Neuronal stem cell (in vitro differentiated cells): ENCODE data around the gene TBC1D22A.

Experiments
- DNase-seq: peaks from one replicate; pipeline ENCODE4 v3.0.0-alpha.2; 2013; ENCODE audit warnings: low spot score
- H2AFZ ChIP-seq: one replicate; pipeline ENCODE4 v1.6.1; 2013; ENCODE audit warnings: mild to moderate bottlenecking, low read length, inconsistent platforms
- H2AK5ac ChIP-seq: 2 replicates; pipeline ENCODE4 v1.6.1; 2013; ENCODE audit warnings: low read depth, mild to moderate bottlenecking, inconsistent platforms, low read length, moderate library complexity, mixed read lengths
- H2BK120ac ChIP-seq: 2 replicates; pipeline ENCODE4 v1.6.1; 2013; ENCODE audit warnings: low read depth, mild to moderate bottlenecking, inconsistent platforms, low read length, moderate library complexity, mixed read lengths
- H2BK12ac ChIP-seq: one replicate; pipeline ENCODE4 v1.6.1; 2013; ENCODE audit warnings: low read length, inconsistent platforms
- H2BK15ac ChIP-seq: 2 replicates; pipeline ENCODE4 v1.6.1; 2013; ENCODE audit warnings: mild to moderate bottlenecking, low read length, inconsistent platforms, mixed read lengths
- H2BK5ac ChIP-seq: one replicate; pipeline ENCODE4 v1.6.1; 2013; ENCODE audit warnings: inconsistent platforms, mild to moderate bottlenecking, low read length, moderate library complexity
- H3K14ac ChIP-seq: one replicate; pipeline ENCODE4 v1.6.1; 2013; ENCODE audit warnings: low read length, inconsistent platforms
- H3K18ac ChIP-seq: 2 replicates; pipeline ENCODE4 v1.6.1; 2013; ENCODE audit warnings: low read length, inconsistent platforms
- H3K23ac ChIP-seq: 2 replicates; pipeline ENCODE4 v1.6.1; 2013; ENCODE audit warnings: low read depth, mild to moderate bottlenecking, mixed read lengths, low read length, inconsistent platforms; ENCODE audit not compliant: poor library complexity
- H3K27ac ChIP-seq: replicated peaks from 3 replicates; pipeline ENCODE4 v1.5.1; 2013; ENCODE audit warnings: low read length, inconsistent platforms
- H3K27me3 ChIP-seq, 3 experiments: 2 replicates each; pipeline ENCODE4 v1.6.1; 2013; ENCODE audit warnings: low read length in 3 of 3, mild to moderate bottlenecking in 2 of 3, inconsistent platforms in 1 of 3, low read depth in 1 of 3, mixed read lengths in 1 of 3, moderate library complexity in 1 of 3; ENCODE audit not compliant: control insufficient read depth in 3 of 3, insufficient read depth in 3 of 3
- H3K36me3 ChIP-seq, 2 donors: replicated peaks in 1 of 2; 2 replicates each; pipeline ENCODE4 v1.6.1; 2013; ENCODE audit warnings: low read length in 2 of 2; ENCODE audit not compliant: control insufficient read depth in 2 of 2, insufficient read depth in 2 of 2
- H3K4ac ChIP-seq: 2 replicates; pipeline ENCODE4 v1.6.1; 2013; ENCODE audit warnings: inconsistent platforms, mild to moderate bottlenecking, low read length, moderate library complexity
- H3K4me1 ChIP-seq, 2 donors: 1 replicate in 1 of 2; 2 replicates in 1 of 2; pipeline ENCODE4 v1.6.1; 2013; ENCODE audit warnings: low read length in 2 of 2, low read depth in 1 of 2; ENCODE audit not compliant: control insufficient read depth in 2 of 2, insufficient read depth in 1 of 2
- H3K4me2 ChIP-seq: one replicate; pipeline ENCODE4 v1.6.1; 2013; ENCODE audit warnings: mild to moderate bottlenecking, low read length, inconsistent platforms; ENCODE audit not compliant: insufficient read depth, poor library complexity, severe bottlenecking
- H3K4me3 ChIP-seq, 2 donors: 2 replicates each; pipeline ENCODE4 v1.5.1; 2013; ENCODE audit warnings: low read length in 2 of 2, mild to moderate bottlenecking in 2 of 2, inconsistent platforms in 1 of 2, moderate library complexity in 1 of 2
- H3K79me1 ChIP-seq: one replicate; pipeline ENCODE4 v1.6.1; 2013; ENCODE audit warnings: low read depth, mild to moderate bottlenecking, inconsistent platforms, low read length, moderate library complexity
- H3K9ac ChIP-seq: one replicate; pipeline ENCODE4 v1.6.1; 2013; ENCODE audit warnings: mild to moderate bottlenecking, low read depth, low read length, inconsistent platforms; ENCODE audit not compliant: poor library complexity
- H3K9me3 ChIP-seq, 2 donors: replicated peaks in 1 of 2; 2 replicates each; pipeline versions ENCODE3 to v1.6.1; 2013; ENCODE audit warnings: low read length in 2 of 2, mild to moderate bottlenecking in 2 of 2, inconsistent platforms in 1 of 2, low read depth in 1 of 2, mixed read lengths in 1 of 2, moderate library complexity in 1 of 2; ENCODE audit not compliant: control insufficient read depth in 2 of 2, insufficient read depth in 1 of 2
- H4K8ac ChIP-seq: one replicate; pipeline ENCODE4 v1.6.1; 2013; ENCODE audit warnings: low read depth, mild to moderate bottlenecking, inconsistent platforms, low read length, moderate library complexity
- H4K91ac ChIP-seq: one replicate; pipeline ENCODE4 v1.6.1; 2013; ENCODE audit warnings: low read length, low read depth, mild to moderate bottlenecking, inconsistent platforms; ENCODE audit not compliant: poor library complexity
- WGBS, 2 donors: extraction: QIAGEN DNeasy Blood & Tissue Kit; methylation state at CpG; one replicate each; pipeline ENCODE4 v1.1.7; 2013; ENCODE audit warnings: missing lambda C conversion rate in 2 of 2, mixed read lengths in 1 of 2; ENCODE audit not compliant: insufficient read length in 2 of 2, insufficient replicate concordance in 1 of 2; ENCODE audit errors: extremely low coverage in 2 of 2; 5-methylcytosine and 5-hydroxymethylcytosine counted together

Gene TBC1D22A

DNA sequence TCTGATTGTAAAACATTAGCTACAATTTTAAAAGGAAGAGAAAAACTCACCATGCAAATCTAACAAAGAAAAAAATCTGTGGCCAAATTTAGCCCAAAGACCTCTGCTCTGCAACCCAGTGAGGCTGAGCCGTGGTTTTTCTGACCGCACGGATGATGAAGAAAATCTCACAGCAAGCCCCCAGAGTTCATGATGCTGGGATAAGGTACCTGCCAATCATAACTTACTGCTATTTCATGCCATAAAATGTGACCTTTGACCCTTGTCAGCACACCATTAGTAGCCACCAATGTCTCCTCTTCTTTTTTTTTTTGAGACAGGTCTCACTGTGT, 35.5 kb upstream of the TBC1D22A start:
- no CpG with 5 or more reads among the region's 3 CpGs for WGBS, 2 donors

GRCh38 chr22:46727813-46728364, 34.6 kb upstream of the TBC1D22A start:
- Histone ChIP-seq H2BK12ac (no peak overlapping the region), H3K4me1 (peaks cover 4 to 14% of the 10 kb centered on the region in 2 donors), H3K14ac (no peak overlapping the region), H3K27me3 (no peaks in the 10 kb centered on the region), H3K4me3 (no peak overlapping the region), H3K18ac (no peak overlapping the region), H3K79me1 (peaks cover 20% of the 10 kb centered on the region), H3K9ac (no peak overlapping the region), H3K4me2 (no peak overlapping the region), H3K27ac (no peak overlapping the region), H4K91ac (no peak overlapping the region), H3K23ac (no peak overlapping the region), H2BK120ac (no peak overlapping the region), H4K8ac (no peak overlapping the region), H3K4ac (no peak overlapping the region), H2AFZ (no peak overlapping the region), H2BK5ac (no peak overlapping the region), H2BK15ac (no peak overlapping the region), H2AK5ac (no peak overlapping the region), H3K9me3 (no peaks in the 10 kb centered on the region), H3K36me3 (peaks cover 9 to 68% of the 10 kb centered on the region in 2 donors)
- no CpG with 5 or more reads among the region's 19 CpGs for WGBS, 2 donors
- DNase-seq = no peak

More for the DNA sequence above, 35.5 kb upstream of the TBC1D22A start:
- Histone ChIP-seq H3K9me3 (no peaks in the 10 kb centered on the region), H2BK15ac (no peak overlapping the region), H4K8ac (no peak overlapping the region), H3K18ac (no peak overlapping the region), H3K9ac (no peak overlapping the region), H2AFZ (no peak overlapping the region), H2BK120ac (no peak overlapping the region), H3K4me3 (no peak overlapping the region), H3K4ac (no peak overlapping the region), H3K14ac (no peak overlapping the region), H3K79me1 (peaks cover 23% of the 10 kb centered on the region), H2AK5ac (no peak overlapping the region), H3K4me2 (no peak overlapping the region), H2BK5ac (no peak overlapping the region), H3K4me1 (peaks cover 1 to 10% of the 10 kb centered on the region in 2 donors), H3K27me3 (no peaks in the 10 kb centered on the region), H4K91ac (no peak overlapping the region), H3K27ac (no peak overlapping the region), H2BK12ac (no peak overlapping the region), H3K36me3 (peaks cover 8 to 64% of the 10 kb centered on the region in 2 donors), H3K23ac (no peak overlapping the region)
- no peak for DNase-seq

DNA sequence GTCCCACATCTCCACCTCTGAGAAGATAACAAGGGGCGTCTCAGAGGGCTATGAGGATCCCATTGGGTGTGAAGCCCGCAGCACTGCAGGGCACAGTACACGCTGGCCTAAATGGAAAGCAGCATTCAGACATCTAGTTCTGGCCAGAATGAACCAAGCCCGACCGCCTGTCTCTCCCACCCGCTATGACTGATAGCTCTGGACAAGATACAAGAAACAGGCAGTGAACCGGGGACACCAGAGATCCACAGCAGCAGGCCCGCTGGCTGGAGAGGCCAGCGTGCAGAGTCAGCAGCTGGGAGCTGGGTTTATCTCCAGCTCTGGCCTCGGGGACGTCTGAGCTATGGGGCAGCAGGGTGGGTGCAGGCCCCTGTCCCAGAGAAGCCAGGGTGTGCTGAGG, 34.0 kb upstream of the TBC1D22A start:
- Histone ChIP-seq H2AFZ (no peak overlapping the region), H3K9me3 (no peaks in the 10 kb centered on the region), H3K4me1 (peaks cover 4 to 14% of the 10 kb centered on the region in 2 donors), H4K8ac (no peak overlapping the region), H3K18ac (no peak overlapping the region), H3K4me3 (no peak overlapping the region), H3K36me3 (peaks cover 9 to 64% of the 10 kb centered on the region in 2 donors), H3K27me3 (no peaks in the 10 kb centered on the region), H2BK15ac (no peak overlapping the region), H2BK12ac (no peak overlapping the region), H3K4me2 (no peak overlapping the region), H2AK5ac (no peak overlapping the region), H4K91ac (no peak overlapping the region), H2BK120ac (no peak overlapping the region), H3K79me1 (peaks cover 19% of the 10 kb centered on the region), H3K23ac (no peak overlapping the region), H2BK5ac (no peak overlapping the region), H3K9ac (no peak overlapping the region), H3K4ac (no peak overlapping the region), H3K27ac (no peak overlapping the region), H3K14ac (no peak overlapping the region)
- no CpG with 5 or more reads among the region's 11 CpGs for WGBS, 2 donors
- no peak for DNase-seq

GRCh38 chr22:46730568-46731245, 31.7 kb upstream of the TBC1D22A start:
- Histone ChIP-seq H4K91ac (peak overlapping the region; percentile 72), H3K14ac (no peak overlapping the region), H3K23ac (peak overlapping the region; percentile 89), H3K79me1 (peaks cover 21% of the 10 kb centered on the region), H3K9me3 (no peaks in the 10 kb centered on the region), H2BK5ac (no peak overlapping the region), H2BK15ac (no peak overlapping the region), H3K18ac (peak overlapping the region; percentile 83), H3K4me1 (peaks cover 4 to 19% of the 10 kb centered on the region in 2 donors), H2AFZ (no peak overlapping the region), H3K9ac (peak overlapping the region; percentile 21), H3K36me3 (peaks cover 14 to 71% of the 10 kb centered on the region in 2 donors), H3K4me2 (no peak overlapping the region), H3K4me3 (no peak overlapping the region), H3K4ac (no peak overlapping the region), H2AK5ac (peak overlapping the region; percentile 56), H4K8ac (no peak overlapping the region), H3K27me3 (no peaks in the 10 kb centered on the region), H2BK12ac (peak overlapping the region; percentile 18), H2BK120ac (no peak overlapping the region), H3K27ac (no peak overlapping the region)
- no CpG with 5 or more reads among the region's 9 CpGs for WGBS, 2 donors
- no peak for DNase-seq
